K562 (cell line): Measurements from ENCODE around the gene MGAT4B.

Experiments used
- ATF3 ChIP-seq, 2 experiments: fragments of 450-650 bp in 1 of 2; sonication (generic) in 1 of 2; formaldehyde crosslinking in 1 of 2; IDR thresholded peaks in 1 of 2; conservative IDR thresholded peaks in 1 of 2; 2 replicates each; pipeline versions ENCODE4 v1.6.1 to v1.8.1; 2016 to 2023; ENCODE audit warnings: mild to moderate bottlenecking in 2 of 2, moderate library complexity in 2 of 2, inconsistent platforms in 1 of 2, missing genetic modification reagents in 1 of 2
- CREB1 ChIP-seq, 2 experiments: sonication (generic) in 1 of 2; formaldehyde crosslinking in 1 of 2; IDR thresholded peaks; 2 replicates each; pipeline versions ENCODE4 v1.6.1 to v1.8.0; 2012 to 2022; ENCODE audit warnings: inconsistent platforms in 1 of 2, mild to moderate bottlenecking in 1 of 2, missing genetic modification reagents in 1 of 2, moderate library complexity in 1 of 2
- FOXK2 ChIP-seq, 2 experiments: fragments of 450-650 bp; IDR thresholded peaks in 1 of 2; conservative IDR thresholded peaks in 1 of 2; 2 replicates each; pipeline ENCODE4 v1.6.1; 2016; ENCODE audit warnings: low read depth in 2 of 2, mild to moderate bottlenecking in 1 of 2
- KLF13 ChIP-seq: fragments of 450-650 bp; IDR thresholded peaks from 2 replicates; pipeline ENCODE4 v1.6.1; 2016; ENCODE audit warnings: missing genetic modification characterization, low read depth, mild to moderate bottlenecking, missing compliant biosample characterization, moderate library complexity, borderline replicate concordance
- MAX ChIP-seq: sonication (generic); formaldehyde crosslinking; IDR thresholded peaks from 2 replicates; pipeline ENCODE4 v1.9.0; 2022; ENCODE audit warnings: mild to moderate bottlenecking, missing genetic modification reagents
- MLX ChIP-seq, 2 experiments: fragments of 450-650 bp in 1 of 2; sonication (generic) in 1 of 2; formaldehyde crosslinking; conservative IDR thresholded peaks; 2 replicates each; pipeline versions ENCODE4 v1.4.0 to v1.8.1; 2020 to 2022; ENCODE audit warnings: mild to moderate bottlenecking in 1 of 2, missing genetic modification reagents in 1 of 2
- POLR2A ChIP-seq: fragments of 450-650 bp; conservative IDR thresholded peaks from 2 replicates; pipeline ENCODE4 v1.6.1; 2016
- REST ChIP-seq, 2 experiments: fragments of 450-650 bp; formaldehyde crosslinking in 1 of 2; IDR thresholded peaks; 2 replicates each; pipeline versions ENCODE4 v1.4.0 to v1.6.1; 2014 to 2020; ENCODE audit warnings: mild to moderate bottlenecking in 2 of 2, borderline replicate concordance in 1 of 2, low read depth in 1 of 2
- SMC3 ChIP-seq: conservative IDR thresholded peaks from 2 replicates; pipeline ENCODE4 v1.6.1; 2011; ENCODE audit warnings: low read depth, low read length, improper control_type of control experiment; ENCODE audit not compliant: insufficient read depth
- TRIM25 ChIP-seq: fragments of 450-650 bp; IDR thresholded peaks from 2 replicates; pipeline ENCODE4 v1.7.0; 2016; ENCODE audit warnings: borderline replicate concordance
- ZNF79 ChIP-seq: fragments of 250-450 bp; sonication (Bioruptor Pico); IDR thresholded peaks from 2 replicates; pipeline ENCODE4 v1.4.0; 2020; ENCODE audit warnings: low read depth, mild to moderate bottlenecking, moderate library complexity

GRCh38 chr5:179802207-179802883 lies 4.3 kb downstream of the MGAT4B start:
- TF ChIP-seq KLF13 (tag) (no peak), FOXK2 (conservative IDR thresholded peaks at IDR 0.05 in 1 of 2, IDR thresholded peaks at IDR 0.05 in 1 of 2; ENCODE audit: low read depth in 2 of 2) (no peak), REST (IDR thresholded peaks at IDR 0.05; ENCODE audit: borderline replicate concordance) (no peak), REST (CRISPR knock-in tag; IDR thresholded peaks at IDR 0.05; ENCODE audit: low read depth) (no peak), POLR2A (no peak), MAX (no peak), CREB1 (IDR thresholded peaks at IDR 0.05) (no peak), CREB1 (CRISPR knock-in tag; IDR thresholded peaks at IDR 0.05) (no peak), MLX (CRISPR knock-in tag; conservative IDR thresholded peaks at IDR 0.05) (no peak), ATF3 (IDR thresholded peaks at IDR 0.05) (no peak), ATF3 (CRISPR knock-in tag; conservative IDR thresholded peaks at IDR 0.05) (no peak), SMC3 (no peak), TRIM25 (no peak), ZNF79 (no peak)
